GM12878 (cell line): ENCODE data around the gene FNDC3B. TPM values are rescaled to one million over a fixed set of nuclear protein-coding genes. Genes with fewer than 3 reads are reported as not detected.

Experiments used
- polyA plus RNA-seq, 11 experiments: library from polyadenylated mRNA; depleted of rRNA in 4 of 11; unstranded in 6 of 11; stranded (reverse) in 5 of 11; fragments of >200 nt; fragmentation: Nextera tagmentation in 4 of 11; fragmentation: Illumina TruSeq in 1 of 11; extraction: Ambion mirVana in 4 of 11; extraction: Trizol in 1 of 11; gene quantifications; 1 replicate in 1 of 11; 2 replicates in 10 of 11; pipeline versions ENCODE4 v1.2.1 to v1.2.3, GENCODE V29; 2011 to 2016; ENCODE audit warnings: inconsistent platforms in 2 of 11, missing spikeins in 2 of 11, low read depth in 1 of 11
- small RNA-seq: library from RNA; depleted of rRNA; stranded (forward); fragments of <200 nt; gene quantifications from one replicate; pipeline ENCODE3, GENCODE V24; 2014
- total RNA-seq, 4 experiments: library from RNA; depleted of rRNA in 3 of 4; stranded (reverse); fragments of >200 nt in 3 of 4; fragmentation: Illumina TruSeq in 1 of 4; extraction: Trizol in 1 of 4; gene quantifications; 2 replicates each; pipeline versions ENCODE4 v1.2.1 to v1.2.3, GENCODE V29; 2013 to 2021

Gene FNDC3B
- total and polyA plus RNA-seq, 10 of the 15 experiments (the other 5 are each of a cell fraction or from before 2014, with no cell fraction given): 7.9 to 35.0 (median 18.5) TPM

Small RNAs within 50 kb of the gene (small RNA-seq; reads per million reads assigned to genes)
- not detected for gene RN7SL141P

Other genes starting within 250 kb of the FNDC3B start
- gene PLD1, start 229.1 kb upstream of the FNDC3B start, total RNA-seq (2014; rRNA removed): 3.2 and 4.4 TPM in 2 replicates
- 3.8 and 5.1 TPM in 2 replicates for gene PLD1, start 229.1 kb upstream of the FNDC3B start, total RNA-seq (2014; rRNA removed; fragmentation: Illumina TruSeq; extraction: Trizol)
- 7.5 and 7.8 TPM in 2 replicates for gene PLD1, start 229.1 kb upstream of the FNDC3B start, total RNA-seq (2021)
- 108 and 130 TPM in 2 replicates for gene PLD1, start 229.1 kb upstream of the FNDC3B start, polyA plus RNA-seq (2011; rRNA removed)
- gene PLD1, start 229.1 kb upstream of the FNDC3B start, polyA plus RNA-seq (2014; fragmentation: Illumina TruSeq; extraction: Trizol): 3.4 and 6.5 TPM in 2 replicates
- 1 to 10 TPM; 3.1 to 3.4 TPM for gene PLD1, start 229.1 kb upstream of the FNDC3B start, polyA plus RNA-seq (2014; fragmentation: Nextera tagmentation; extraction: Ambion mirVana)
- 2.4 and 2.9 TPM in 2 replicates for gene PLD1, start 229.1 kb upstream of the FNDC3B start, polyA plus RNA-seq (2014; rRNA removed)
- 1 to 10 TPM; 4.3 to 5.8 TPM for gene PLD1, start 229.1 kb upstream of the FNDC3B start, polyA plus RNA-seq (2016; fragmentation: Nextera tagmentation; extraction: Ambion mirVana)
- not detected in 2 replicates for gene TMEM212, start 196.2 kb upstream of the FNDC3B start, total RNA-seq (2014; rRNA removed)
- gene TMEM212, start 196.2 kb upstream of the FNDC3B start, total RNA-seq (2014; rRNA removed; fragmentation: Illumina TruSeq; extraction: Trizol): not detected in 2 replicates
- not detected in 2 replicates for gene TMEM212, start 196.2 kb upstream of the FNDC3B start, total RNA-seq (2021)
- gene TMEM212, start 196.2 kb upstream of the FNDC3B start, polyA plus RNA-seq (2011; rRNA removed): 0.35 TPM in 1 of 2 replicates, not detected in the other
- not detected in 2 replicates for gene TMEM212, start 196.2 kb upstream of the FNDC3B start, polyA plus RNA-seq (2014; fragmentation: Illumina TruSeq; extraction: Trizol)
- gene TMEM212, start 196.2 kb upstream of the FNDC3B start, polyA plus RNA-seq (2014; fragmentation: Nextera tagmentation; extraction: Ambion mirVana): not detected
- gene TMEM212, start 196.2 kb upstream of the FNDC3B start, polyA plus RNA-seq (2014; rRNA removed): not detected in 2 replicates
- not detected for gene TMEM212, start 196.2 kb upstream of the FNDC3B start, polyA plus RNA-seq (2016; fragmentation: Nextera tagmentation; extraction: Ambion mirVana)